AG10803 (cell line): ENCODE measurements around the gene INSYN1.
A peak's percentile ranks its signal among the peaks of the same experiment; 100 is the strongest.

Experiments used
- DNase-seq: peaks from one replicate; pipeline ENCODE4 v3.0.0; 2010; ENCODE audit warnings: low read depth
- H3K4me3 ChIP-seq: 2 replicates; pipeline ENCODE4 v1.5.1; 2011; ENCODE audit warnings: mild to moderate bottlenecking, low read length, control low read depth
- TF ChIP-seq, protein P1 (sequence below): conservative IDR thresholded peaks from 2 replicates; pipeline ENCODE4 v1.5.1; 2011; ENCODE audit warnings: mild to moderate bottlenecking, low read length, control low read depth, inconsistent platforms

INSYN1 gene

DNA sequence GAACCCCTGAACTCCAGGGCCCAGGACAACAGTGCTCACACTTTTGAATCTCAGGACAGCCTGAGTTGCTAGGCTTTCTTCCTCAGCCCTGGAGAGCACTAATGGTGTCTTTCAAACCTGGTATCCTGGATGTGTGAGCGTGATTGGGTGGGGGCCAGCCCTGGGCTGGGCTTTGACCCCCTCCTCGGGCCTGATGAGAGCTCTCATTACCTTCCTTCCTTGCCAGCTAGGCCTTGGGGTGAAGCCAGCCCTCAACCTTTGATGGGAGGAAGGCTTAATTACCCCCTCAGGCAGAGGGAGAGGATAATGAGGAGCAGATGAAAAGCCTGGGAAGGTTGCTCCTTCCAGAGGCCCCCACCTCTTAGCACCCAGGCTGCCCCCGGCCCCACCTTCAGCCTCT lies 31.1 kb upstream of the INSYN1 start:
- no peak for DNase-seq
- TF ChIP-seq, protein P1, sequence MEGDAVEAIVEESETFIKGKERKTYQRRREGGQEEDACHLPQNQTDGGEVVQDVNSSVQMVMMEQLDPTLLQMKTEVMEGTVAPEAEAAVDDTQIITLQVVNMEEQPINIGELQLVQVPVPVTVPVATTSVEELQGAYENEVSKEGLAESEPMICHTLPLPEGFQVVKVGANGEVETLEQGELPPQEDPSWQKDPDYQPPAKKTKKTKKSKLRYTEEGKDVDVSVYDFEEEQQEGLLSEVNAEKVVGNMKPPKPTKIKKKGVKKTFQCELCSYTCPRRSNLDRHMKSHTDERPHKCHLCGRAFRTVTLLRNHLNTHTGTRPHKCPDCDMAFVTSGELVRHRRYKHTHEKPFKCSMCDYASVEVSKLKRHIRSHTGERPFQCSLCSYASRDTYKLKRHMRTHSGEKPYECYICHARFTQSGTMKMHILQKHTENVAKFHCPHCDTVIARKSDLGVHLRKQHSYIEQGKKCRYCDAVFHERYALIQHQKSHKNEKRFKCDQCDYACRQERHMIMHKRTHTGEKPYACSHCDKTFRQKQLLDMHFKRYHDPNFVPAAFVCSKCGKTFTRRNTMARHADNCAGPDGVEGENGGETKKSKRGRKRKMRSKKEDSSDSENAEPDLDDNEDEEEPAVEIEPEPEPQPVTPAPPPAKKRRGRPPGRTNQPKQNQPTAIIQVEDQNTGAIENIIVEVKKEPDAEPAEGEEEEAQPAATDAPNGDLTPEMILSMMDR = no peak
- no peak overlapping the region for H3K4me3 ChIP-seq

DNA sequence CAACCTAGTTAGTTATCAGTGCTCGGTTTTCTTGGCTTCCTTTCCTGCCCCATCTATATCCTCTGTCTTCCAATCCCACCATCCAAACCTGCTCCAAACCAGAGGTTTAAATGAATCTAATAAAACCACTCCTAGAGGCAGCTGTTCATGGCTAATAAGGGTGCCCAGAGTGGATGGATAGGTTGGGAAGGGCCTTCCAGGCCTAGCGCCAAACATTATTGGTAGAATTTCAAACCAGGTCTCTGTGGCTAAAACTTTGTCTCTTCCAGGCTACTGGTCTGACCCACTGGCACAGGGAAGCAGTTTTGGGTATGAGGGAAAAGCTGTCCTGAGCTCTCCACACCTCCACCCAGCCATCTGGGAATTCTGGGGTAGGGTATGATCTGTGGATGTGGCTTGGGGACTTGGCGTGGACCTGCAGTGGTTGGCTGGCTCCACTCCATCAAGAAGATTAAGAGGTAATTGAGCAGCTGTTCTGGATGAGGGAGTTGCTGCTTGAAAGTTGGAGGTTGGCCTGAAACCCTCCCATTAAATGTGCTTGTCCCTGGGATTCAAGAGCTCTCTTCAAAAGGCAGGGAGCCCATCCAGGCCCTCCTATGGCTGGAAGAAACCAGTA lies 29.3 kb upstream of the INSYN1 start:
- H3K4me3 ChIP-seq = no peak overlapping the region
- DNase-seq = no peak

GRCh38 chr15:73781038-73781925 lies 28.1 kb upstream of the INSYN1 start:
- H3K4me3 ChIP-seq = no peak overlapping the region
- no peak for DNase-seq

More for the DNA sequence above, 29.3 kb upstream of the INSYN1 start:
- TF ChIP-seq, protein P1 = no peak

DNA sequence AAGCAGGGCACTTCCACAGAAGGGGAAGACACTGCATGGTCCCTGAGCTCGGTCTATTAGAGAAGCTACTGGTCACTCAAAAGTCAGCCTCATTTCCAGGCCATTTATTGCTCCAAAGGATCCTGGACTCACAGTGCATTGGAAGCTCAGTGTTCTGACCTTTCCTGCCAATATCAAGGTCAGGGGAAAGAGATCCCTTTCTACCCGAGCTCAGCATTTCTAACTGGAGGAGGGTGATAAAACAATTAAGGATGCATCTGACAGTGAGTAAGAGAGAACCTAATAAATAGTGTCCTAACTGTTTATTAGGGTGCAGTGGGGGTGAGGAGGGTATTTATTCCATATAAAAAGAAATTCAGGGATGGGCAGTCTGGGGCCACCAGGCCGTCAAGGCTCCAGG lies 26.8 kb upstream of the INSYN1 start:
- TF ChIP-seq, protein P1 = no peak
- DNase-seq = no peak
- no peak overlapping the region for H3K4me3 ChIP-seq

More at GRCh38 chr15:73781038-73781925, 28.1 kb upstream of the INSYN1 start:
- TF ChIP-seq, protein P1 = peak; percentile 51

DNA sequence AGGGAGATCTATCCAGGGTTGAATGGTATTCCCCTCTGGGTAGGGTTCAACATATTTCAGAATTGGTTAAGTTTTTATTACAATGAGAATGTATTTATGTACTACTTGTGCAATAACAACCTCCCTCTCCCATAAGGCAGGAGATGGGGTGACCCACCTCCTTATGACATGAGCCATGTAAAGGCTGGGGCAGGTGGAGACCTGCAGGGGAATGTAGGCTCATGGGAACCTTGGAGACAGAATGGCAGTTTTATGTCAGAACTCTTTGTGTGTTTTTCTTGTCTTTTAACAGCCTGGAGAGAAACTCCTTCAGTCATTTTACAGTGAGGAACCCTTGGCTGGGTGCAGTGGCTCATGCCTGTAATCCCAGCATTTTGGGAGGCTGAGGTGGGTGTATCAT lies 24.6 kb upstream of the INSYN1 start:
- no peak for DNase-seq
- TF ChIP-seq, protein P1 = no peak
- no peak overlapping the region for H3K4me3 ChIP-seq

DNA sequence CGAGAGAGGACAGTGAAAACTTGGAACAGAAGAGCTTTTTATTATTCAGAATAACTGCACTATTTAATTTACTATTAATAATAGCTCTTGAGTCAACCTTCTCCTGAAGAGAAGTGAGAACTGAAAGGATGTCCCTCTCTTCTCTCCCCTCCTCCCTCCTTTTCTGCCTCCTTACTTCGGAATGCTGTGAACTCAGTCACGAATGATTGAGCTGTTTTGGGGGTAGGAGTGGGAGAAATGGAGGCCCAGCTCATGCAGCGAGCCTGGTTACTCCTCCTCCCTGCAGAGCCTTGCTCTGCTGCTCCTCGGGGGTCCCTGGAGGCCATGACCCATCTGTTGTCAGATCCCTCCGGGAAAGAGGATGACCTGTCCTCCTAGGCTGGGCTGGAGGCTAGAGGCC lies 20.3 kb upstream of the INSYN1 start:
- DNase-seq = no peak
- TF ChIP-seq, protein P1 = no peak
- H3K4me3 ChIP-seq = no peak overlapping the region
